Stimulated activated CD8-positive, alpha-beta memory T cell treated with anti-CD3 and anti-CD28 coated beads, Interleukin-7, amount 100 ng/mL, for 4 hours (primary cell): ENCODE measurements around the gene VMAC.

Source experiments
- DNase-seq, 2 donors: peaks; one replicate each; pipeline ENCODE4 v3.0.0-alpha.2; 2020; ENCODE audit warnings: low read depth in 2 of 2

The VMAC gene

DNA sequence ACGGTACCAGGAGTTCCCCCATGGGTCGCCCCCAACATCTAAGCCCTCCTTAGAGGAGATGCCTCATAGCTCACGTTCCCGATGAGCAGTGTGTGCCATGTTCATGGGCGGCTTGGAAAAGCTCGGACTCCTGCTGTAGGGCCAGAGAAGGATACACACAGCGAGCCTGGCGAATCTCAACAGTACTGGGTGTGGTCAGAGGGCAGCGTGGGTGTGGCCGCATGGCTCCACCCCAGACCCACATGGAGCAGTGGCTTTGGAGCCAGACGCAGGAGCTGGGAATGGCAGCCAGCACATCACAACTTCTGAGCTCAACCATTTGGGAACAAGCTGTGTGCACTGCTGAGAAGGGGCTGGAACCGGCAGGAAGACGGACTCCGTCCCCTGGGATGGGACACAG is 25.0 kb downstream of the VMAC start:
- no peak for DNase-seq

DNA sequence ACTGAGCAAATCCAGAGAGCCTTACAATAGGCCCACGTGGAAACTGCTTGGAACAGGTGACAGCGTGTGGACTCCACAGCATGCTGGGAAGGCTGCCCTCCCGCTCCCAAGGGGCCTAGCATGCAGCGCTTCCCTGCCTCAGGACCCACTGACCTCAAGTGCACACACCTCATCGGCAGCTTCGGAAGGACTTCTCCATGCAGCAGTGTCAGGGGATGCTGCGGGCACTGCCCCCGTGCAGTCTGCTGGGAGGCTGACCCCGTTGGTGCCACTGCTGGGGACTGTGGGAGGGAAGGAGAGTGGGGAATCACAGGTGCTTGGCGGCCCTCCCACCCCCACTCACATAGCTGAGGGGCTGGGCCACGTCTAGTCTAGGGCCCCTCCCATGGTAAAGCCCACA is 26.6 kb downstream of the VMAC start:
- no peak for DNase-seq

DNA sequence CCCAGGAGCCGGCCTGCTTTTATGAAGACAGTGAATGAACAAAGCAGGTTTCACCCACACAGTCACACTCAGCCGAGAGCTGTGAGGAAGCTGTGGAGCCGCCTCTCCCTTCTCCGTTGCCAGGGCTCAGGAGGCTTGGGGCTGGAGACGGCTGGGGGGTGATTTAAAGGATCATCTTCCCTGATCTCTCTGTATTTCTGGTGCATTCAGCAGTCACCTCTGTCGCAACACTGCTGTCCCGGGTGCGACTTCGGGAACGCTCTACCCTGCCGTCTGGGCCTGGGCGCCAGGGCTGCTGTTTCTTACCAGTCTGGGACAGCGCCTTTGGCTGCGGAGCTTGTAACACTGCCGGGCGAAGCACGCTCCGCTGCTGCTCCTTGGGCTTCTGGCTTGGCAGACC is 27.5 kb downstream of the VMAC start:
- no peak for DNase-seq

DNA sequence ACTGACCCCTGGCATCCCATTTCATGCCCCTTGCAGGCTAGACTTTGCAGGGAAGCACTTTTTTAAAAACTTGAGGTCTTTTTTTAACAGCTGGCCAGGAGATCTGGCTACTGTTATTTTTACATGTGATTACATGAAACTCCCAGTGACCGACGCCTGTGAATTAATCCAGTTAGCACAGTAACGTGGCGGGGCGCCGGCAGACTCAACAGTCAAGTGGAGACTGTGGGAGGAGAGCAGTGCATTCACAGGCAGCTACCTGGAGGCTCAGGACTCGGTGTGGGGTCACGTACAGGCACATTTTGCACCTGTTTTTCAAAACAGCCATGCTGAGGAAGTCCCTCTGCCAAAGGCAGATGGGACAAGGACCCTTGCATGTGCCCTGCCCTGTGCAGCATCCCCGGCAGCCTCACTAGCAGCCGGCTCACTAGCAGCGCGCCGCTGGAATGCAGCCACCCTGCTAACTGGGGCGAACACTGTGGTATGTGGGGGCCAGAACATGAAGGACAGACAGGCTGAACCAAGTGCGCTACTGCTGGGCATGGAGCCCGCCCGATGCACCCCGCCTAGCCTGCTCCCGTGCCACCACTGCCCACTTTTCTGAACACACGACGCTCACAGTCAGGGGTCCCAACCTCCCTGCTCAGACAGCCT is 28.1 kb downstream of the VMAC start:
- DNase-seq = no peak

DNA sequence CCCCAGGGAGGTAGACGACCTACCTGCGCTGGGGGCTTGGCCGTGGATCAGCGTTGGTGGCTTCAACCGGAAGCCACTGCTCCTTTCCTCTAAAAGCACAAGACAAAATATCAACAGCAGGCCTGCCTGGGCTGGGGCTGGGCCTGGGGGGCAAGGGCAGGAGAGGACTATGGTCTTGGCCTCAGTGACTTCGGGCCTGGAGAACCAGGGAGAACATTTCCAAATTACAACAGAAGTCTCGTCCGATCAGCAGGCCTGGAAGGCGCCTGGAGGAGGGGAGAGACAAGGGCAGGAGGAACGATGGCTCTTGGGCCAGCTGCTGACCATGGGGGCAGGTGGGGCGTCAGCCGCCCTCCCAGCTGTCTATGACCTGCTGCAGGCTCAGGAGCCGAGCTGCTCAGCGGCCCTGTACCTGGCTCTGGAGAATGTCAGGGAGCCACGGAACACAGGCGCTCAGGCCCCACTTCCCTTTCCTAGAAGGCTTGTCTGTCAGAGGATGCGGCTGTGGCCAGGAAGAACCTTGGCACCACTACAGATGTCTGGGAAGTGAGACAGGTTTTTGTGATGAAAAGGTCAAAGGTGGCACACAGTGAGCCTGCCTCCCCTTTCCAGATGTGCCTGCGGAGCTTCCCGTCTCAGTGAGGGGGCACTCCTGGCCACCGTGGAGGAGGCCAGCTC is 28.9 kb downstream of the VMAC start:
- DNase-seq = no peak

DNA sequence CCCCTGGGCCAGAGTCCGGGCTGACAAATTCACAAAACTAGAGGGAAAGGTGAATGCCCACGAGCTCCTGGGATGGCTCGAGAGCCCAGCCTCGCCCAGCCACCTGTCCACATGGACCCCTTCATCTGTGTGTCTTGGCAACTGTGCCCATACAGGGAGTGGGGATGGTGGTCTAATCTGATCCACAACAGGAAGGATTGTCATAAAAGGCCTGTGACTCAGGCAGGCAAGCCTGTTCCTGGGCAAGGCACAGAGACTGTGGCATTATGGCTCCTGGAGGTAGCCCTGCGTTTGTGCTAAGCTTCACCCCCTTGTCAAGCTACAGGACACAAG is 29.4 kb downstream of the VMAC start:
- no peak for DNase-seq

DNA sequence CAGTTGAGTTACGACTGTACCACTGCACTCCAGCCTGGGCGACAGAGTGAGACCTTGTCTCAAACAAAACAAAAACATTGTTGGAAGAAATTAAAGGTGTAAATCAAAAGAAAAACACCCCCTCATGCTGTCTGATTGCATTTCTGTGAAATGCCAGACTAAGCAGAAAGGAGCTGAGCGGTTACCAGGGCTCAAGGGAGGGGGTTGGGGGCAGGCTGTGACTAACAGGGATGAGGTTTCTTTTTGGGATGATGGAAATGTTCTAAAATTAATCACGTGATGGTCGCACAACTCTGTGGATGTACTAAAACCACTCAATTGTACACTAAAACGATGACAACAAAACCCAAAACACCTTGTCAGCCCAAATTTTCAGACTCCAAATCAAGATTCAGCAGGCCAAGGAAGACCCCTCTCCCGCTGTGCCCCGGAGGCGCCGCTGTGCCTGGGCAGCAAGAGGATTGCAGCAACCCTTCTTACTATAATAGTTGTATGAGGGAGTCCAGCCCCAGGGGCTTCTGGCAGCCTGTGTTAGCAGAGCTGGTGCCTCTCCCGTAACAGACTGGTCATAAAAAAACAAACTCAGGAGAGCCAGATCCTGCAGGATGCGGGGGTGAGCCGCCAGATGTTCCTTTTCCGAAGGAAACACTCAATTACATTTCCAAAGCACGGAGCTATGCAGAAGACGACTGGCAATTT is 30.3 kb downstream of the VMAC start:
- DNase-seq = no peak

DNA sequence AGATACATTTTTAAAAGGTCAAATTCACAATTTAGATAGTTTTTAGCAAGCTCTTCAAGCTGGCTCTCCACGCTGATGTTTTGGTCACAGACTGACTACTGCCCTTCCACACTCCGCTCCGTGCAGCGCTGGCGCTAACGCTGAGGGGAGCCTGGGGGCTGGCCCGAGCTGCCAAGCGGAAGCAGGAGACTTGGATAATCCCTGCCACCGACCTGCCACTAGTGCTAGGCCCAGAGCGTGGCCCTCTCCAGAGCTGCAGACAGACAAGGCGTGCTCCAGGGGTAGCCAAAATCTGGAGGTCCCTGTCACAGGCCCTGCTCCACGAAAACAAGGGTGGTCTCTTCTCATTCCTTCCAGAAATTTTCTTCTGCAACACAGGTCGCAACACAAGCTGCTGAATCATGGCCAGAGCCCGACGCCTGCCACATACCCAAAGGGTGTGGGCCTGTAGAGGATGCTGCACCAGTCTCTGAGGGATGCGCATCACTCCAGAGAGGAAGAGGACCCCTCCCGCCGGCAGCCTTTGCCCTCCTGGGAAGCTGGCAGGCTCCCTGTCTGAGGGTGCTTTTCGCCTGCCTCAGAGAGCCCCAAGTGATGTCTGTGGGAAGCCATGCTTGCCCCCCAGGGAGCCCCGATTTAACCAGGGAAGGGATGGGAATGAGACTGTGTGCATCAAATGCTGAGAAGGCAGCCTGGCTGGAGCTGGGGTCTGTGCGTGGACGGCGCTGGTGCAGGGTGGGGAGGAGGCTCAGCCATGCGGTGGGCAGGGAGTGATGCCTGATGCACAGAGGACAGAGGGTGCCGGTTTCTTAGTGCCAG is 31.0 kb downstream of the VMAC start:
- no peak for DNase-seq

DNA sequence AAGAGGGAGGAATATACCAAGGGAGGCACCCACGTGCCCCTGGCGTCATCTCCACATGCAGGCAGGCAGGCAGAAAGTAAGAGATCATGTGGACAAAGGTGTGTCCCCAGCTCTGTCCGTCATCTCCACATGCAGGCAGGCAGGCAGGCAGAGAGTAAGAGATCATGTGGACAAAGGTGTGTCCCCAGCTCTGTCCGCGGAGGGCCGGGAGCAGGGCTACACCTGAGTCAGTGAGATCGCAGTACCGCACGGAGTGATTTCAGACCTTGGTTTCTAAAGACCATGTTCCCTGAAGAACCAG is 31.6 kb downstream of the VMAC start:
- DNase-seq = no peak

DNA sequence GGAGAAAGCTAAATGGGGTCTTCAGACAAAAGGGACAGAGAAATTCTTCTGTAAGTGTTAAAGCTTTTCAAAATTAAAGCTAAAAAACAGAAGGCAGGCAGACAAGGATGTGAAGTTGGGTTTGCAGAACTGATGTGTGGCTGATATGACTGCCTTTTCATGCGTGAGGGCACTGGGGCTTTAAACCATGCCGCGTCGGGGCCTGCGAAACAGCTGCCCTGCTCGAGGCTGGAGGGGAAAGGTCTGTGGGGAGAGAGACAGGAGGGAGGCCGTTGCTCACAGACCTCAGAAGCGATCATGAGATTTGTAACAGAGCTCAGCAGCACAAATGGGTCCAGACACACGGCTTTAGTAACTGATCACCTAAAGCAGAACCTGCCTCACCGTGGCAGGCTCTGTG is 32.9 kb downstream of the VMAC start:
- DNase-seq = no peak

DNA sequence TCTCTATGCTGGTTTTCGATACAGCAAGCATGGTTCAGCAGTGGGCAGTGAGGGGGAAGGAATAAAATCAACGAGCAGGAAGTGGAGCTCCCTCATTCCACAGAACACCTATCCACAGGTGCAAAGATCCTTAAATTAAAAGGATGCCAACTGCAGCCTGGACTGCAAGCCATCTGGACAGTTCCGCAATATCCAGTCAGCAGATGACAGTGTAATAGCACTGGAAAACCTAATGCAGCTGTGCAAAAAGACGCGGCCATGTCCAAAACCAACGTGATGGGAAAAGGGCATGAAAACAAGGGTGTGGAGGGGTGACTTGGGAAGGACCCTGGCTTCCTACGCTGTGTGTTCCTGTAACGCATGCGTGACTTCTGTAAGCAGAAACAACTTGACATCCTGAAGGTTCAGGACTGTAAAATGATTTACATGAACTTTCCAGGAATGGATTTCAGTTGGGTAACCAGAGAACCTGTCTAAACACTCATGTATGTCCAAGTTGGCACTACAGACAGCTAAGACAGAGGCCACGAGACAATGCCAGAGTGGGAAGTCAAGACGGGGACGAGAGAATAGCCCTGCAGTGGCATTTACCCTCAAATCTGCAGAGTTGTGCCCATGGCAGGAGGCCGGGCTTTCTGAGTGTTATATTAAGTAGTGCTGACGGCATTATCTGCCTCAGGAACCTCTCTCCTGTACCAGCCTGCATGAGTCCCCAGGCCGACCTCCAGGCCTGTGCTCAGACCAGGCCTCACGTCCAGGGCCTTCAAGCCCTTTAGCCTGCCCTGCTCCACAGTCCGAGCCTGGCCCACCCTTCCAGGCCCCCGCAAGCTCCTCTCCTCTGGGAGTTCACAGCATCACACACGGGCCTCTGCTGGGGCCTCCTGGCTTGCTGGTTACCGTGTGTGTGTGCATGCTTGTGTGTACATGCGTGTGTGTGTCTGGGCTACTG is 35.9 kb downstream of the VMAC start:
- no peak for DNase-seq

DNA sequence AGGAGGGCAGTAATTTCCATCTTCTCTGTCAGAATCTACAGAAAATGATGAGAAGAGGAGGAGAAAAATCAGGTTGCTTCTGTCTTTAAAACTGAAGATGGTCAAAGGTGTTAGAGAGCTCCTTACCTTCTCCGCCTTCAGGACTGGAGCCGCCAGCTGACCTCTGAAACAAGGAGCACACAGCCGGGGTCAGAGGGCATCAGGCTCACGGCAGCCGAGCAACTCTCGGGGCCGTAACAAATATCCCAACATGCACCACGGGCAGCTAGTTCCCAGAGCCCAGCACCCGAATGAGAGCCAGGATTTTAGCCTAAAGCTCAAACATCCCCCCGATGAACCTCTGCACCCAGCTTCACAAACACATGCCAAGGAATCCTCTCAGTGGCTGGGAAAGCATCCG is 37.0 kb downstream of the VMAC start:
- no peak for DNase-seq

DNA sequence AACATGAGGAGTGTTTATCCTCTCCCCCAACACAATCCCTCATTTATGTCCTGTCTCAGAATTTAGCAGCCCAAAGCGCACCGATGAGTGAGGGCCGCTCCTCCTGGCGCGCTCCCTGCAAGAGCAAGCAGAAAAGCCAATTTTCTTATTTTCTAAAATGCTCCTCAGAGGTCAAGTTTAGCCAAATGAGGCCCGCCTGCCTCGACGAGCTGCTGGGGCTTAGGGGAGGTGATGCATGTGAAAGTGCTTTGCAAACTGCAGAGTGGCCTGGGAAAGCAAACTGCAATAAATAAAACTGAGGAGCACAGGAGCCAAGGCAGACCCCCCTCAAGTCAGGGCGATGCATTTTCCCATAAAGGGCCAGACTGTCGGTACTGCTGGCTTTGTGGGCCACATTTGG is 38.4 kb downstream of the VMAC start:
- no peak for DNase-seq

DNA sequence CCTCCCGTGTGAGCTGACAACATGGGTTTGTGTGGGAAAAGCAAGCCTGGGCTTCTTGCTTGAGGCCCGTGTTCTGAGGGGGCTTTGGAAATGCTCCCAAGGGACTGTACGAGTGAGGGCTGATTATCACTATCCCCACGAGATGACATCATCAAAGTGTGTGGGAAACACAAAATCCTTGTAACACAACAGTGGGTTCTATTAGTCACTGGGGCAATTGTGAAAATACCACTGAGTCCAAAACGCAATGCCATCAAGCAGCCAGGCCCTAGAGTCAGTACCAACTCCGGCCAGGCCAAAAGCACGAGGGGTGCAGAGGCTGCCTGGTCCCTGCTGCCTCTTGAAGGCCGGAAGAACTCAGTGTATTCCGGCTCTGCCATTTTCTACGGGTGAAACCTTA is 39.0 kb downstream of the VMAC start:
- no peak for DNase-seq

DNA sequence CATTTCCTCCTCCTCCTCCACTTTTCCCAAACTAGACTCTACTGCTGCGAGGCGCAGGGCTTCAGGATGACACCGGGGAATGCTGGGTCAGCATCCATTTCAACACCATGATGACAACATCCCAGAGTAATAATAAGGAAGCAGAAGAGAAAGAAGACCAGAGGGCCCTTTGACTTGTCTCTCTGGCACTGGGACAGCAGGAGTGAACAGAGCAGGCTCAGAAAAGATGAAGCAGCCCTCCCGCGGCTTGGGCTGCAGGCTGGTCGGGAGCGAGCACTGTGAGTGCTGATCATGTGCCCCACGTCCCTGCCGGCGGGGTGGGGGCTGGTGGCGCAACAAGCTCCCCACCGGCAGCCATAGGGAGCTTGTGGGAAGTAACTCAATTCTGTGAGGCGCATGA is 42.8 kb downstream of the VMAC start:
- DNase-seq = no peak

DNA sequence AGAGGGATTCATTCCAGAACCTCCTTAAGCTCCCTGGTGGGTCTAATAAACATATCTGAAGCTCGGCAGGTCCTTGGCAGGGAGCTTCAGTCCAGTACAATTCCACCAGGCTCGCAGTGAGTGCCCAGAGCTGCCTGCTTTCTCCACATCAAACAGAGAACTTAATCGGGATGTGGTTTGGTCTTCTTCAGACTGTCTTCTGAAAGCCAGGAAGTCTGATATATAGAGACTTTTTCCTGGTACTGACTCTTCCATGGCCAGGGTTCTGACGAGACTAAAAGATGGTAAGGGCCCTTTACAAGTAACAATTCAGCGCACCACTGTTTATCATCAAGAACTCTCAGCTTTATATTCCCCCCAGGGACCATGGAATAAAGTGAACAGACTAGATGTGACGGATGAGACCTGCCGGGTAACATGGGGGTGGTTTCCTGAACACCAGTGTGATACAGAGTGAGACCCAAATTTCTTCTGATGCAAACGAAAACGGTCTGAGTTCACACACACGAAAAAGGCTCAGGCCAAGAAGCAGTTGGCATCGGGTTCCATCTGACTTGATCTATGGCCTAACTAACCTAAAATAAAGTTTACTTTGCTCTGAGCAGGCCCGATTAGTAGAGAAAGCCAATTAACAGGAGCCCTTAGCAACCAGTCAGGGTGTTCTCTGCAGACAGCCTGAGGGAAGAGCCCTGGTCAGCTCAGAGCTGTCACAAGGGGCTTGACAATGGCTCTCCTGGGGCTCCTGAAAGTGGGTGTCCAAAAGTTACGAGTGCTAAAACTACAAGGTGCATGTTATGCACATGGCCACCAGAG is 44.3 kb downstream of the VMAC start:
- DNase-seq = no peak

DNA sequence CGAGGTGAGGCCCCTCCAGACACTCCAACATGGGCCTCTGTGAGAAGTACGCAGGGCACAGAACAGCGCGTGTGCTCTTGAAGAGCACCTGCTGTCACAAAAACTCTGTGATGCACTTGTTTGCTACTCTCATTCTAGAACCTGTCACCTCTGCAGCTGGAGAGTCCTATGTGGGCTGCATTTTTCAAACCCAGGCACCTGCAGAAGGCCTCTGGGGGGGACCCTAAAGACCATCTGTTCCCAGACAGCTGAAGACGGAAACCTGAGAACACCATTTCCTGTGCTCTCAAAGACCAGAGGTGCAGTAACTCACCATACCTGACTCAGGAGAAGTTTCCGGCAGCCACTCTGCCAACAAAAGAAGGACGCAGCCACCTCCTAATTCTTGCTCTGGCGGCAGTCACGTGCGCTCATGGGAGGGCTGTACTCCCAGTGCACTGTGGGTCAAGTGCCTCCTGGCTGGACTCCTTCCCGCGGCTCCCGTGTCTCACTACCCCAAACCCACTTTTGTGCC is 45.2 kb downstream of the VMAC start:
- DNase-seq = no peak

DNA sequence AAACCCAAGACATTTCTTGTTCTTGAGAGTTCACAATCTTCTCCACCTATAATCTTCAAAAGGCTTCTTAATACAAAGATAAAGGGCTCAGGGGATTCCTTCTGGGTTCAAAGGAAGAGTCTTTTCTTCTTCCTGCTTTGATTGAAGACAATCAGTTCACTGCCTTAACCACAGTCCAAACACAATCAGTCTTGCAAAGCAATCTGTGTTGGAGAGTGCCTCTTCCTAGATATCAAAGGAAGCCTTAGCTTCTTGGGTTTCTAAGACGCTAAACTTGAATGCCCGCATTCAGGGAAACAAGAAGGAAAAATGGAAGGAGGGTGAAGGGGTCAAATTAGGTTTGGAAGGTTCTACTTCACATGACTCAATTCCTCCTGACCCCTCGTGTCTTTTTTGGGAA is 46.1 kb downstream of the VMAC start:
- DNase-seq = no peak

DNA sequence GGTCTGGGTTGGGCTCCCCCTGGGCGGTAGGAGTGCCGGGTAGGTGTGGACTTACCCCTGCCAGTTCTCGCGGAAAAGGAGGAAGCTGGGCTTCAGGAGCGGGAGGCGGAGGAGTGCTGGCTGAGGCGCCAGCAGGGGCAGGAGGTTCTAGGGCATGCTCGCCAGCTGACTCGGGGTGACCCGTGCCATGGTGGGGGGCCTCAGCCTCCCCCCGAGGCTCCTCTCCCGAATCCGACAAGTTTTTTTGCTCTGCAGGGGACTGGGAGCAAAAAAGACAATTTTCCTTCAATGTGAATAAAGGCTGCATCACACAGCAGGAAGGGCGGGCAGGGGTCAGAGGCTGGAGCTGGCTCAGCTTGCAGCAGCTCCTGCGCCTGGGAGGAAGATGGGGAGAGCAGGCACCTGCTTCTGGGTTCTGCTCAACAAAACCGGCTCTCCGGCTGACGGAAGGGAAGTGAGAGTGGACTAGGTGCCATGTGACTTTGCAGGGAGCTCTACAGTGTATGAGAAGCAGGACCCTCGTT is 46.7 kb downstream of the VMAC start:
- DNase-seq = no peak
